ENCODE measurements around the gene COG8.

The COG8 gene

DNA sequence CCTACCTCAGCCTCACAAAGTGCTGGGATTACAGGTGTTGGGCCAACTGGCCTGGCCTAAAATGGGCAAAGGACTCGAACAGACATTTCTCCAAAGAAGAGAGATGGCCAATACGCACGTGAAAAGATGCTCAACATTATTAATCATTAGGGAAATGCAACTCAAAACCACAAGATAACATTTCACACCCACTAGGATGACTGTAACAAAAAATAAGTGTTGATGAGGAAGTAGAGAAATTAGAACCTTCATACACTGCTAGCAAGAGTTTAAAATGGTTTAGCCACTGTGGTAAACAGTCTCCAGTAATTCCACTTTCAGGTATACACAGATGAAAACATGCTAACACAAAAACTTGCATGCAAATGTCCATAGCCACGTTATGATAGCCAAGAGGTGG lies 6.6 kb upstream of the COG8 start:
- no peak for DNase-seq

DNA sequence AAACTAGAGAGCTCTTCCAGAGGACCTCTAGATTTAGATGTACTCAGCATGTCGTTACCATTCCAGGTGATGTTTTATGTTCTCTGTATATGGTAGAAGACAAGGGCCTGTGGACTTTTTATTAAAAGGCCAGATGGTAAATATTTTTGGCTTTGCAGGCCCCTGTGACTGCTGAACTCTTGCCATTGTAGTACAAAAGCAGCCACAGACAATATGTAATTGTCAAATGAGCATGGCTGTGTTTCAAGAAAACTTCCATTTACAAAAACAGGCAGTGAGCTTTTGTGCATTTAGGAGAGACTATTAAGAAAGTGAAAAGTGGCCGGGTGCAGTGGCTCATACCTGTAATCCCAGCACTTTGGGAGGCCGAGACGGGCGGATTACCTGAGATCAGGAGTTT lies 4.8 kb upstream of the COG8 start:
- DNase-seq: no peak

DNA sequence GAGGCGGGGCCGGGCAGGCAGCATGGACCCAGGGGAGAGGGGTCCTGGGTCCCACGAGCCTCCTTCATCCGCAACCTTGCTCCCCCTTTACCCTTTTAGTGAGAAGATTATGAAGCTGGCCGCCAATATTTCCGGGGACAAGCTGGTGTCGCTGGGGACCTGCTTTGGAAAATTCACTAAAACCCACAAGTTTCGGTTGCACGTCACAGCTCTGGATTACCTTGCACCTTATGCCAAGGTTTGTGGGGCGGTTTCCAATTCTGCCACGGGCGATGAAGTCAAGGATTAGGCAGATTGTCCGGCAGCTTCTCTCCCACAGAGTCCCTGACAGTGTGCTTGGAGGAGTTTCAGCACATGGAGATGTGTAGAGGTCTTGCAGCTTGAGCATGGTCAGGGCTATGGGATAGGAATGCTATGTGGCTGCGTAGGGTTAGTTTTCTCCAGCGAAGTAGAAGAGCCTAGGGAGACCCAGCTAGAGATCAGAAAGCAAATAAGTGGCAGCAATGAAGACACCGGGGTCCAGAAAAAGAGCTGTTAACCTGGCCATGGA lies 806 bp upstream of the COG8 start:
- DNase-seq: no peak

DNA sequence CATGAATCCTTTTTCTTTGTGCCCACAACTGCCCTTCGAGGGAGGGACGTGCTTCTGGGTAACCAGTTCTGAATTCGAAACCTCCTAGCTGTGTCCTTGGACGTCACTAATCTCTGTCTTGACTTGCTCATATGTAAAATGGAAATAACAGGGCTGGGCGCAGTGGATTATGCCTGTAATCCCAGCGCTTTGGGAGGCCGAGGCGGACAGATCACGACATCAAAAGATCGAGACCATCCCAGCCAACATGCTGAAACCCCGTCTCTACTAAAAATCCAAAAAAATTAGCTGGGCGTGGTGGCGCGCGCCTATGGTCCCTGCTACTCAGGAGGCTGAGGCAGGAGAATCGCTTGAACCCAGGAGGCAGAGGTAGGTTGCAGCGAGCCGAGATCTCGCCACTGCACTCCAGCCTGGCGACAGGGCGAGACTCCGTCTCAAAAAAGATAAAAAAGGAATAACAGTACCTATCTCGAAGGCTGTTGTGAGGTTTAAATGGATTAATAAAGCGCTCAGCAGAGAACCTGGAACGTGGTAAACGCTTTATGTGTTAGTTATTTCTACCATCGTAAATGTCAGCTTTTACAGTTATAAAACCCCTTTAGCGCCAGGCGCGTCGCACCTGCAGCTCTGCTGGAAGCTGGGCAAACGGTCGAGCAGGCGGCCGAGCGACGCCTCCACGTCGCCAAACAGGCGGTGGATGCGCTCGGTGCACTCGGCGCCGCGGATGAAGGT lies 641 bp downstream of the COG8 start:
- DNase-seq: no peak

DNA sequence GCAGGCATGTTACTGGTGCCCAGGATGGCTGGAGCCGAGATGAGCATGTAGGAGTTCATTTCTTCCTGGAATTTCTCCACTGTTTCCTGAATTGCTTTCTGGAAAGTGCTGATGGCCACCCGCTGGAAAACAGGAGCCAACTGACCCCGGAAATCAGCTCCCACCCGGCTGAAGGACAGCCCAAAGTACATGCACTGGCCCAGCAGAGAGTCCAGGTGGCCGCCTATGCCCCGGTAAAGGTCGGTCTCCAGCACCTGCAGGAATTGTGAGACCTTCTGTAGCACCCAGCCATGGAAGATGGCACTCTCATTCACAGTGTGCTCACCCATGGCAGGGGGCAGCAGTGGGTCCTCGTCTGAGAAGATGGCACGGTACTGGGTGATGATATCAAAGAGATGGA lies 4.7 kb downstream of the COG8 start:
- no peak for DNase-seq

DNA sequence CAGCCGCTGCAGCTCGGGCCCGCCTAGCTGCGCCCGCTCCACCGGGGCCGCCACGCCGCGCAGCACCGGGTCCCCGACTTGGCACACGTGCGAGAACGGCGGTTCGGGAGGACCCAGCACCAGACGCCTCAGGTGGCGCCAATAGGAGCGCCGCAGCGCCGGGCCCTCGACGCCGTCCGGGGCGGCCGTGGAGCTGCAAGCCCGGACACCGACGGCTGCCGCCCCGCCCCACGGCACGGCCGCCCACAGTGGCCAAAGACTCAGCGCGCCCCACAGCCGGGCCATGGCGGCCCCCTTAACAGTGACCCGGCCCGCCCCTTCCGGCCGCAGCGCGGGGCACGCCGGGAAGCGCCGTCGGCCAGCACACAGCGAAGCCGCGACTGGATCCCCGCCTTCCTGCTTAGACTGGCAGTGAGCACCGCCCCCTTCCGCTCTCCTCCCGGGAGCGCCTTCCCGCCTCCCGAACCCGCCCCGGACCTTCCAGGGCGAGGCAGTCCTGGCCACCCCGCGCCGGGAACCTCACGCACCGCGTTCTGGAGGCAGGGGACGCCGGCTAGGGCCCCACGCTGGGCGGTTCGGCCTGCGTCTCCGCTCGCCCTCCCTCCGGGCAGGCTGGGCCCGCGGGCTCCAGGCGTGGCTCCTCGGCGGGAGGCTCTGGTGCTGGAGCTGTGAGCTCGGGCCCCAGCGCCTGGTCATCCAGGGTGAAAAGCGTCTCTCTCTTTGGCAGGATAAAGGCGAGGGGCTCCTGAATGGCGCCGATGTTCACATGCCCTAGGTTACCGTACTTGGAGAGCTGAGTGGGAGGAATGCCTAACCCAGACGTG lies 8.9 kb downstream of the COG8 start, which contains the start of gene PDF:
Gene PDF, minus strand, starts transcription at position 303 of the 824 bp plus-strand sequence. Its CDS starts 18 bp downstream, at position 285.
- DNase-seq: peak; percentile 90

DNA sequence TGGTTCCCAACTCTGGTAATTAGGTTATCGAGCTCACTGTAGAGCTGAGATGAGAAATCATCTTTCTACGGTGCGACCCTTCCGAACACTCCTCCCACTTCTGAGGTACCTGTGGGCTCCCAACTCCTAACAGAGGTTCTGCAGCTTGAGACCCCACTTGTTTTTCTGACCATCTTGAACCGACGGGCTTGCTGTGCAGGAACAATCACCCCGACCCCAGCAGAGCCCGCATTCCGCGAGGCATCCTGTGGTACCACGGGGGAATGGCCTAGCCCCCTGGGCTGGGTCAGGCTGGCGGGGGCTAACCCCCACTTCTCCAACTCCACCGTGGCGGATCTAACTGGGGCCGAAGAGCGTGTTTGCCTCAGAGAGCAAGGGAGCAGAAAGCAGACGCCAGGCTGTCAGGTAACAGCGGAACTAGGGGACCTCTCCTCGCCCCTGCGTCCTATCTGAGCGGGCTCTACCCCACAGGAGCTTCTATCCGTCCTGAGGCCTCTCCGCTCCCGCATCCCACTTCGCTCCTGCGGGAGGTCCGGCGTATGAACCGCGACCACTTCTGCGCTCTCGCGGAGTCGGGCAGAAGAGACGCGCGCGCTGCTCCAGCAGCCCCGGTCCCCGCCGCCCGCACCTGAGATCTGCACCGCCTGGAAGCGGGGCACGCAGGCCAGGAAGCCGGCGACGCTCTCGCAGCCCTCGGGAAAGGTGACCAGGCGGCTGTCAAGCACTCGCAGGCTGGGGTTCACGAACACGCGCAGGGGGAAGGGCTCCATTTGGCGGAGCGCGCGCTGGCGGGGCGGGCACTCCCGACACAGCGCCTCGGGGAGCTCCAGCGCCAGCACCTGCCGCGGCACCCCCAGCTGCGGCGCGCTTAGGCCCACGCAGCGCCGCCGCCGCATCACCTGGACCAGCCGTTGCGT lies 9.7 kb downstream of the COG8 start:
- DNase-seq: no peak

DNA sequence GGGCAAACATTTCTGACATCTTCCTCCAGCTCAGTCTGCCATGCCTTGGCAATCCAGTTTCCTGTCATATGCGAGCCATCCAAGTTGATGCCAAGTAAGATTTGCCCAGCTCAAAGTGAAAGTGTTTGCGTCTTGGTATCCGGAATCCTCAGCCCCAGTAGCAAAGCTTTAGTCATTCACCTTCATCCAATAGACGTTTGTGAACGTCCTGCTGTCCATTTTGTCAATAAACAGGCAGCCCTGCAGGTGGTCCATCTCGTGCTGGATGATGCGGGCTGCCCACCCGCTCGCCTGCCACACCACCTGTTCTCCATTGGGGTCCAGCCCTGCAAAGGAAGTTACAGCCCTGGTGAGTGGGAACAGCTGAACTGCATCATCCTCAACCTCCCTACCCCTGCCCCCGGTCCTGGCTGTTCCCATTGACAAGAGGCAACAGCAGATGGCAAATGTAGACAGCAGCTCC lies 10.5 kb downstream of the COG8 start:
- no peak for DNase-seq

DNA sequence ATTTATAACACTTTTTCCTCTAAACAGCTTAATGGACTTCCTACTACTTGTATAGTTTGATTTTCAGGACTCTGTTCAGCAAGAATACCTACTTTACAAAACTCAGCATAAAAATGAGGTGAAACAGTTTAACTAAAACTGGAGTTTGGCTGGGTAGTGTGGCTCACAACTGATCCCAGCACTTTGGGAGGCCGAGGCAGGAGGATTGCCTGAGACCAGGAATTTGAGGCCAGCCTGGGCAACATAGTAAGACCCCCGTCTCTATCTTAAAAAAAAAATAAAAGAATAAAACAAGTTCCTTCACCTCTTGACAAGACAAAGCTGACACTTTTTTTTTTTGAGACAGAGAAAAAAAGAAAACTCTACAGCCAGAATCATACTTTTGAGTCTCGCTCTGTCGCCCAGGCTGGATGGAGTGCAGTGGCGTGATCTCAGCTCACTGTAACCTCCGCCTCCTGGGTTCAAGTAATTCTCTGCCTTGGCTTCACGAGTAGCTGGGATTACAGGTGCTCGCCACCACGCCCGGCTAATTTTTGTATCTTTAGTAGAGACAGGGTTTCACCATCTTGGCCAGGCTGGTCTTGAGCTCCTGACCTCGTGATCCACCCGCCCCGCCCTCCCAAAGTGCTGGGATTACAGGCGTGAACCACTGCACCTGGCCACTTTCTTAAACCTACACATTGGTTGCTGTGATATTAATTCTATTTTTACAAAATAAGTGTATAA lies 11.6 kb downstream of the COG8 start:
- no peak for DNase-seq

- no peak for DNase-seq
Measured at GRCh38 chr16:69326172-69326873, 13.0 kb downstream of the COG8 start.

- DNase-seq: no peak
Measured at GRCh38 chr16:69325784-69326171, 13.6 kb downstream of the COG8 start.

GRCh38 chr16:69324585-69325253 lies 14.6 kb downstream of the COG8 start:
- no peak for DNase-seq

GRCh38 chr16:69324013-69324531 lies 15.3 kb downstream of the COG8 start:
- no peak for DNase-seq

DNA sequence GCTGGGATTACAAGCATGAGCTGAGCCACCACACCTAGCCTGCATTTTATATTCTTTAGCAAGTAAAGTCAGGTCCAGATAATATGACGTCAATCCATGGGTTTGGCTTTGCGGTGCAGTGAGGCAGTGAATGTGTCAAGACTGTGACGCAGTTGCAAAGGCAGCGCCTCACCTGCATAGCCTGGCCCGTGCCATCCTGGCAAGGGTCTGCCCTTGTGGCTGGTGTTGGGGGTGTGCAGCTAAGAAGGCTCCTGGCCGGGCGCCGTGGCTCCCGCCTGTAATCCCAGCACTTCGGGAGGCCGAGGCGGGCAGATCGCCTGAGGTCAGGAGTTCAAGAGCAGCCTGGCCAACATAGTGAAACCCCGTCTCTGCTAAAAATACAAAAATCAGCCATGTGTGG lies 15.9 kb downstream of the COG8 start:
- DNase-seq: no peak

- no peak for DNase-seq
Measured at GRCh38 chr16:69322343-69322742, 17.0 kb downstream of the COG8 start.

GRCh38 chr16:69321080-69321479 lies 18.3 kb downstream of the COG8 start:
- no peak for DNase-seq

DNA sequence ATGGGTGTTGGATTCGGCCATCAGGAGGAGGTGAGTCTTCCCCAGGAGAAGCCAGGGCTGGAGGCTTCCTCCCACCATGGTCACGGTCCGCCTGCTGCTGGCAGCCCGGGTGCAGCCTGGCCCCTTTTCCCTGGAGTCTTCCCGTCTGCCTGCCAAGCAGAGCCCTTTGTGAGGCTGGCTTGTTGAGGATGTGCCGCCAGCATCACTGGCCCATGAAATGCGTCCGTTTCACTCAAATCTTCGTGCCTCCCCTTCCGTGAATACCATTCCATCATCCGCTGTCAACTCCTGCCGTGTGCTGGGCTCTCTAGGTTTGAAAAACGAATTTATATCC lies 18.7 kb downstream of the COG8 start:
- no peak for DNase-seq

GRCh38 chr16:69319826-69320739 lies 19.3 kb downstream of the COG8 start:
- DNase-seq: no peak

DNA sequence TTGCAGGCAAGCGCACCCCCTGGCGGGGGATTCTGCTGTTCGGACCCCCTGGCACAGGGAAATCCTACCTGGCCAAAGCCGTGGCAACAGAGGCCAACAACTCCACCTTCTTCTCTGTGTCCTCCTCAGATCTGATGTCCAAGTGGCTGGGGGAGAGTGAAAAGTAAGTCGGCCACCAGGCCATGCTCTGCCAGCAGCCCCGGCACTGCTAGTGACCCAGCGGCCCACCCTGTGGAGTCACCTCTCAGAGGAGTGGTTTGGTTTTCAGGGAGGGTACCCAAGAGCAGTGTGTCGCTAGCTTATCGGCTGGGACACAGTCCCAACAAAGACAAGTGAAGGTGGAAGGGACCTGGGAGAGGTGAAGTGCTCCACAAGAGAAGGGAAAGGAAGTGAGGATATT lies 20.0 kb downstream of the COG8 start:
- no peak for DNase-seq

- DNase-seq: no peak
Measured at GRCh38 chr16:69318911-69319289, 20.5 kb downstream of the COG8 start.
